GM19463 (cell line): ENCODE results near the gene NIPAL1.

ENCODE experiments used
- ATAC-seq: cut with Tn5 transposase; IDR thresholded peaks from one replicate; pipeline ENCODE4 v1.9.1; 2021; ENCODE audit warnings: mild to moderate bottlenecking, moderate library complexity; ENCODE audit not compliant: unreplicated experiment

The NIPAL1 gene

DNA sequence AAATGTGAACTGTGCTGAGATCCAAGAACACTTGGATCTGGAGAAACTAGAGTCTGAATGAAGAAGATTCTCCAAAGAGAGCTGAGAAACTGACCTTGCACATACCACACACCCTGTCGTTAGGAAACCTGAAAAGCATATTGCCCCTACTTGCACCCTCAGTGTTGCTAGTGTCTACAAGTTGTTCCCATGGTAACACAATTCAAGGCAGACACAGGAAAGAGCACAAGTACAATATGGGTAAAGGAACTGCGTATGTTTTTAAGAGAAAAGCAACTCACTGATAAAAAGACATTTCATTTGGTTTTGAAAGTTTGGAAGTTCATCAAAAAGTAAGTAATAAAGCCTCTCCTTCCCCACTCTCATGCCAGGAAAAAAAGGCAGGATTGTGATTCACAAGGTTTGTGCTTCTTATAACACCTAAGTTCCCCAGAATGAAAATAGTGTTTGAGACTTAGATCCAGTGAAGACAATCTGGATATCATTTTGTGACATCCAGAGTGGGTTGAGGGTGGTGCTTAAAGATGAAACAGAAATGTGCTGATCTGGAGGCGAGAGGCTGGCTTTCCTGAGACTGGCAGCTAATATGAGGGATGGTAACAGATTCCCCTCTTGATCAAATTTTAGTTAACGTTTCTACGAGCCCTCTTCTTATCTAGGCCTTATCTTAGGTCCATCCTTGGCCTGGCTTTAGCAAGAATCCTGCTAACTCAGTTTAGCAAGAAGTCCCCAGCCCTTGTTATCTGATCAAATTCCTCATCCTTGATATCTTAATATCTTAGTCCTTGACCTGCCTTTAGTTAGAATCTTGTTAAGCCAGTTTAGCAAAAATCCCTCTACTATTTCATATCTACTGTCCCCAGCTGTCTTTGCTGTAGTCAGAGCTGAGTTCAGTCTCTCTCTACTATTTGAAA, 42.3 kb downstream of the NIPAL1 start:
- ATAC-seq = no peak

DNA sequence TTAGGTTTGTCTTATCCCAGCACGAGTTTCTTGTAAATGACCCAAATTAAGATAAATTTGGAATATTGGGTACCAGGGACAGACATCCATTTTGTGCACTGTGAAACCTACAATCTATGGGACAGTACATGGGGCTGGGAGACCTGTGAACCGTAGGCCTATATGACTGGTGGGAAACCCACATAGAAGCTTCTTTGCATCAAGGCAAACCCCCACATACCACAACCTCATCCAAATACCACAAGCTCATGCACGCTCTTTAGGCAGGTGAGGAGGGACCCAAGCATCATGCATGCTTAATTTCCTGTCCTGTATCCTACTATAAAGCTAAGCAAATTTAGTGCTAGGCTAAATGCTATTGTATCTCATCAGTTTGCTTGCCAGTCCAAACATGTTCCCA, 47.8 kb downstream of the NIPAL1 start:
- ATAC-seq = no peak

GRCh38 chr4:48065587-48066052, 49.0 kb downstream of the NIPAL1 start:
- ATAC-seq = peak; percentile 76

- no peak for ATAC-seq
These were observed 51.0 kb downstream of the NIPAL1 start for GRCh38 chr4:48067536-48067935.

DNA sequence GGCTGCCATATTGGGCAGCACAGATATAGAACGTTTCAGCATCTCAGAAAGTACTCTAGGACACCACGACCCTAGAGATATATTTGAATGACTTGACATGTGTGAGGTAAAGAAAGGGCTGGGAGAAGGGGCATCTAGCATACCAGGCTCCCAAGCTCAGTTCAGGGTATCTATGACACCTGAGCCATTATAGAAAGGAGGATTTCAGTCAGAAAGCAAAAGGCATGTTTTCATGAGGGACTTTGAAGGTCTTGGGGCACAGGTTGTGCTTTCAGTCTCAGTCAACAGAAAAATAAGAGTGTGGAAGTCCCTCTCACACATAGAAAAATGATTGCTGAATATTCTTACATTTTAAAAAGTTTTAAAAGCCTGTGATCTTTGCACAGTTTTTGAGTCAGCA, 51.6 kb downstream of the NIPAL1 start:
- ATAC-seq = no peak

DNA sequence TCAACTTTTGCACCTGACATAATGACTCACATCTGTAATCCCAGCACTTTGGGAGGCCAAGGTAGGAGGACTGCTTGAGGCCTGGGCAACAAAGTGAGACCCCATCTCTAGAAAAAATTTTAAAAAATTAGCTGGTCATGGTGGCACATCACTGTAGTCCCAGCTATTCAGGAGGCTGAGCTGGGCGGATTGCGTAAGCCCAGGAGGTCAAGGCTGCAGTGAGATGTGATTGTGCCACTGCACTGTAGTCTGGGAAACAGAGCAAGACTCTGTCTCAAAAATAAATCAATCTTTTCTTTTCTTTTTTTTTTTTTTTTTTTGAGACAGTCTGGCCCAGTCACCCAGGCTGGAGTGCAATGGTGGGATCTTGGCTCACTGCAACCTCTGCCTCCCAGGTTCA, 52.5 kb downstream of the NIPAL1 start:
- no peak for ATAC-seq

DNA sequence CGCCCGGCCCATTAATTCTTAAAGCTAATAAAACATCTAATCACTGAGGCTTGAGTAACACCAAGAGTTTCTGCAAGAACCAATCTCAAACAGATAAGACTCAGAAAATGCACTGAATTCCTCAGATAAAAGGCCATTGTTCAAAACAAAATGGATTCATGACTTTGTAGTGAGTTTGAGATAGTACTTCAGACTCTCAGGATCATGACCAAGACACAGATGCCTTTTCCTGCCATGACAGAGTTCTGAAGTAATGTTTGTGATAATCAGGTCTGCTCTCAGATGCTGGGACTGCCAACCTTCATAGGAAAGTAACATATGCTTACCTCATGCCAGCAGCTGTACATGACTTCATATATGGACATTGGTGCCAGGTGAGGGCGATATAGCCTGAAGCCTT, 54.6 kb downstream of the NIPAL1 start:
- ATAC-seq = no peak

DNA sequence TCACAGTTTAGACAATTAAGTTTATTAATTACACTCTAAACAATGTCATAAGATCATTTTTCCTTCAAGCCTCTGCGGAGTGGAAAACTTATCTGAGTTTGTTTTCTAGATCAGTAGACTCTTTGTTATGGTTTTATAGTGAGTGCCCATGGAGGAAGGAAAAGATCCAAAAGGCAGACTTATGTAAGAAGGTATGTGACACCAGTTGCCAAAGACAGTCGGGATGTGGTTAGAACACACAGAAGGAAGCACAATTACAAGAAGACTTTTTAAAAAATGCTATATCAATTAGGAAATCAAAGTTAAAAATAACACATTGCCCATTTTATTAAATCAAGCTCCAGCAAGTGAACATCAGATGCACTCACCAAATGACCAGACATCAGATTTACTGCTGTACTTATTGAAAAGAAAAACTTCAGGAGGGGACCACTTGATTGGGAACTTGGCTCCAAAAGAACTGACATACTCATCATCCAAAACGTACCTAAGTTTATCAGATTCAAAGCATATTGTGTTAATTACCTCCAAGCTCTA, 57.1 kb downstream of the NIPAL1 start:
- ATAC-seq = no peak

DNA sequence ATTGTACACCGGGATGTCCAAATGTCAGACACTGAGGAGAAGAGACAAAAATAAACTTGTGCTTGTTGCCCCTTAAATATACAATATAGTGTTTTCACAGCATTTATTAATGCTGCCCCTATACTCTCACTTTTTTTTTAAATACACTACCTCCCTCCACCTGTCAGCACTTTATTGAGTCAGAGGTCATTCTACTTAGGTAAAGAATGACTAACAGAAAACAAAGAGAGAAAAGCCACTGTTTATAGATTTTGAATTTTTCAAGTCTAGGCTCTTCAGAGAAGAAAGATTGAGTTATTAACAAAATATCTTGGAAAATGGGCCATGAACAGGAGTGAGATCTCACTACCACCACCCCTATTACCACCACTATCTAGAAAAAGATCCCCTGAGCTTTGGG, 58.1 kb downstream of the NIPAL1 start:
- no peak for ATAC-seq

- no peak for ATAC-seq
These were observed 61.9 kb downstream of the NIPAL1 start for GRCh38 chr4:48078425-48078824.

- no peak for ATAC-seq
These were observed 62.5 kb downstream of the NIPAL1 start for GRCh38 chr4:48078862-48079655.

DNA sequence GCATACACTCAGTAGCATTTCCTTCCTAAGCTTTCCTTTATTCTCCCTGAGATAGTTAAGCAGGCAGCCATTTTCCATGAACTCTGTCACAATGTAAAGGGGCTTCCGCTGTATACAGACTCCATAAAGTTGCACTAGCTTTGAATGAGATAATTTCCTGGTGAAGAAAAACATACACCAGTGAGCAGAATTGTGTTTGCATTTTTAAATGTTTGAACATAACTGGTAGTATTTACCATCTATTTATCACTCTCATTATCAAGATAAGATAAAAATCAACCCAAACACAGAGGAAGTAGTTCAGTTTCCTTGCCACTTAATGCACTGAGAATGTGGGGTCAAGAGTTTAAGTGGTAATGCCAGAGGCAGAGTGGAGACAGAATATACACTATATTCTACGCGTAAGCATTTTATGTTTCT, 63.4 kb downstream of the NIPAL1 start:
- ATAC-seq = no peak

GRCh38 chr4:48081196-48081595, 64.6 kb downstream of the NIPAL1 start:
- no peak for ATAC-seq

DNA sequence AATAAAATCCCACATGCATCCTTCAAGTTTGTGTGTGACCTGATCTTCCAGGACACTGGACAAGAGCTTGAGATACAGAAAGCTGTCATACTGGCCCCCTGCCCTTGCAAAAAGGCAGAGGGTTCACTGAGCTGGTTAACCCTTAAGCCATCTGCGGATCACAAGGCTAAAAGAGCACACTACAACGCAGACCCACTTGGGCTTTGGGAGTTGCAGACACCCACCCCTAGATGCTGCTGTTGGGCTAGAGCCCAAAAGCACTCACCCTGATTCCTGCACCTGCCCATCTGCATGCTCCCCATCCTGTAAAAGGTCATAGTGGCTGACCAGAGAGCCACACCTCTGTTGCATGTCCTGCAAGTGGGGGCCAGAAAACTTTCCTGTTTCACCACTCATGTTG, 66.4 kb downstream of the NIPAL1 start:
- ATAC-seq = no peak

DNA sequence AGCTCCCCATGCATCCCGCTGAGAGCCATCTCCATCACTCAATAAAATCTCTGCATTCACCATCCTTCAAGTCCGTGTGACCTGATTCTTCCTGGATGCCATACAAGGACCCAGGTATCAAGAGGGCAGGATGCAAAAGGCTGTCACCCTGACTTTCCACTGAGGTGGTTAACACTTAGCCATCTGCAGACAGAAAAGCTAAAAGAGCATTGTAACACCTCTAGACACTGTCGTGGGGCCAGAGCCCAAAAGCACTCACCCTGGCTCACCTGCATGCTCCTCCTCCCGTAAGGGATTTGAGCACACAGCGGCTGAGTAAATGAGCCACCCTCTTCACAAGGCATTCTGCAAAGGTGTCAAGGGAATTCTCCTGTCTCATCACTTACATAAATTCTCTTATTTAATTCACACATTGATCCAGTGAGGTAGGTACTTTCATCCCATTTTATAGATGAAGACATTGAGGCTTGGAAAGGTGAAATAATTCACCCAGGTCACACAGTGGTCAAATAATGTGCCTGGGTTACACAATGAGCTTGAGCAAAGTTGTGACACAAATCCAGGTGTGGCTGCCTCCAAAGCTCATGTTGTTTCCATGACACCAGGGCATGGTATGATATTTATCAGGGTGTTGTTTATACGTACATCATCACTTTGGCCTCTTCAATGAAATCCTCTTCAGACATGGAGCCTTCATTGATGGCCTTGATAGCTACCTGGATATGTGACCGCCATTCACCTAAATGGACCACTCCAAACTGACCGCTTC, 69.4 kb downstream of the NIPAL1 start:
- ATAC-seq = no peak
